ENCODE results near the gene CFD.

Gene CFD

DNA sequence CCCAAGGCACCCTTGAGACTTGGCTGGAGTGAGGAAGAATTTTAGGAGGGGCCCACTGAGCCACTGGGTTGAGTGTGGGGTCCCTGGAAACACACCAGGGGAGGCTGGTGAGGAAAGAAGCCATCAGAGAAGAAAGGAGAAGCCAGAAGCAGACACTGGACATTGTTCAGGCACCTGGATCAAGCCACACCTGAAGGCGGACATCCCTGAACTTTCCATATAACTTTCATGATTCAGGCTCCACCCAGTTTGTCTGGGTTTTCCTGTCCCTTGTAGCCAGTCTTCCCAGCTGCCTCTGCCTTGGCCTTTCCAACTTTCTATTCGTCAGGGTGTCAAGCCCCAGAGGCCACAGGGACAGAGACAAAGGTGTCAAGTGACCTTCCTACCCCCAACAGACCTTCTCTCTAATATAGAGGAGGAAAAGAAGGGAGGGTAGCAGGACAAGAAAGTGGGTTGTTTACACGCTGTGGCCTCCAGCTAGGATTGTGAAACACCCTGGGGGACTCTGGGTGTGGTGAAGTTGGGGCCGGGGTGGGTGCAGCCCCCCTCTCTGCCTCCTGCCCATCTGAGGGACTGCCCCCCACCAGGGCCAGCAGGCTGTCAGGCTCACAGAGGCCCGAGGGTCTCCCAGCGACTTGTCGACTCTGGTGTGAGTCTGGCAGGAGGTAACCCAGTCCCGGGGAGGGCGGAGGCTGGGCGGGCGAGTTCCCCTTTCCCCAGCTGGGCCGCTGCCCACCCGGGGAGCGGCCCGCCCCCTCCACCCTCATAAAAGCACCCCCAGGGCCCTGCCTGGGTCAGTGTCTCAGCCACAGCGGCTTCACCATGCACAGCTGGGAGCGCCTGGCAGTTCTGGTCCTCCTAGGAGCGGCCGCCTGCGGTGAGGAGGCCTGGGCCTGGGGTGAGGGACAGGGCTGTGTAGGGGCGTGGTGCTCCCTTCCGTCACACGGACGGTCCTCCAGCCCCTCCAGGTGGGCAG lies at the start of gene CFD:
CFD (plus strand) TSS at position 797 of the 976 bp plus-strand sequence; CDS start at position 823, 26 bp downstream.
- Mint-ChIP-seq H3K9me3 (no peaks in the 10 kb centered on the region), H3K27me3 (peaks cover 54% of the 10 kb centered on the region), H3K36me3 (no peaks in the 10 kb centered on the region), H3K27ac (no peak within 1 kb of the TSS), H3K4me1 (peaks cover 30% of the 10 kb centered on the region), H3K4me3 (peak within 1 kb of the TSS; percentile 47)
- CTCF ChIA-PET, result interaction anchor here (0.7 to 1.3 kb wide), 3 partner anchors 86 to 125 kb away, joined by 3 read pairs; partner anchors contain the start of gene WDR18
- no peak for DNase-seq

DNA sequence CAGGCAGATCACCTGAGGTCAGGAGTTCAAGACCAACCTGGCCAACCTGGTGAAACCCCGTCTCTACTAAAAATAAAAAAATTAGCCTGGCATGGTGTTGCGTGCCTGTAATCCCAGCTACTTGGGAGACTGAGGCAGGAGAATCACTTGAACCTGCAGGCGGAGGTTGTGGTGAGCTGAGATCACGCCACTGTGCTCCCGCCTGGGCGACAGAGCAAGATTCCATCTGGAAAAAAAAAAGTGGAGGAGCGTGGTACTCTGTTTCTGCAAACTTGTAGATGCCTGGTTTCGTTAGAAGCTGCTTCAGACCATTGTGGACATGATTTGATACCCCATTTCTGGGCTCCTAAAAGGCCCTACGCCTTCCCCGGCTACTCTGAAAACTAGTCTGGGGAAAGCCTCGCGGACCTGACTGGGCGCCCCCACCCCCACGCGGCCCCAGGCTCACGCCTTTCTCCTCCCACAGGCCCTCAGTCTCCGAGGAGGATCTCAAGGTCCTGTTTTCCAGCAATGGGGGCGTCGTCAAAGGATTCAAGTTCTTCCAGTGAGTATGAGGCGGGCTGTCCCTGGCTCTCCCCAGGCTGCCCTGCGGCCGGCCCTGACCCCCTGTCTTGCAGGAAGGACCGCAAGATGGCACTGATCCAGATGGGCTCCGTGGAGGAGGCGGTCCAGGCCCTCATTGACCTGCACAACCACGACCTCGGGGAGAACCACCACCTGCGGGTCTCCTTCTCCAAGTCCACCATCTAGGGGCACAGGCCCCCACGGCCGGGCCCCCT lies 49.2 kb upstream of the CFD start:
- Mint-ChIP-seq H3K36me3 (peaks cover 48% of the 10 kb centered on the region), H3K27me3 (no peaks in the 10 kb centered on the region), H3K4me3 (no peak overlapping the region), H3K27ac (no peak overlapping the region), H3K4me1 (peaks cover 7% of the 10 kb centered on the region), H3K9me3 (no peaks in the 10 kb centered on the region)
- no peak for DNase-seq
- CTCF ChIA-PET, result no interaction called here

DNA sequence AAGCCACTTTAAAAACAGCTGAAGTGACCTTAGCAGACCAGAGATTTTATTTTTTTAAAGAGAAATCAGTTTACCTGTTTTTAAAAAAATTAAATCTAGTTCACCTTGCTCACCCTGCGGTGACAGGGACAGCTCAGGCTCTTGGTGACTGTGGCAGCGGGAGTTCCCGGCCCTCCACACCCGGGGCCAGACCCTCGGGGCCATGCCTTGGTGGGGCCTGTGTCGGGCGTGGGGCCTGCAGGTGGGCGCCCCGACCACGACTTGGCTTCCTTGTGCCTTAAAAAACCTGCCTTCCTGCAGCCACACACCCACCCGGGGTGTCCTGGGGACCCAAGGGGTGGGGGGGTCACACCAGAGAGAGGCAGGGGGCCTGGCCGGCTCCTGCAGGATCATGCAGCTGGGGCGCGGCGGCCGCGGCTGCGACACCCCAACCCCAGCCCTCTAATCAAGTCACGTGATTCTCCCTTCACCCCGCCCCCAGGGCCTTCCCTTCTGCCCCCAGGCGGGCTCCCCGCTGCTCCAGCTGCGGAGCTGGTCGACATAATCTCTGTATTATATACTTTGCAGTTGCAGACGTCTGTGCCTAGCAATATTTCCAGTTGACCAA lies 48.5 kb upstream of the CFD start:
- Mint-ChIP-seq H3K27me3 (no peaks in the 10 kb centered on the region), H3K4me3 (no peak overlapping the region), H3K27ac (no peak overlapping the region), H3K4me1 (peaks cover 7% of the 10 kb centered on the region), H3K36me3 (peaks cover 48% of the 10 kb centered on the region), H3K9me3 (no peaks in the 10 kb centered on the region)
- DNase-seq, result no peak
- CTCF ChIA-PET, result no interaction called here

DNA sequence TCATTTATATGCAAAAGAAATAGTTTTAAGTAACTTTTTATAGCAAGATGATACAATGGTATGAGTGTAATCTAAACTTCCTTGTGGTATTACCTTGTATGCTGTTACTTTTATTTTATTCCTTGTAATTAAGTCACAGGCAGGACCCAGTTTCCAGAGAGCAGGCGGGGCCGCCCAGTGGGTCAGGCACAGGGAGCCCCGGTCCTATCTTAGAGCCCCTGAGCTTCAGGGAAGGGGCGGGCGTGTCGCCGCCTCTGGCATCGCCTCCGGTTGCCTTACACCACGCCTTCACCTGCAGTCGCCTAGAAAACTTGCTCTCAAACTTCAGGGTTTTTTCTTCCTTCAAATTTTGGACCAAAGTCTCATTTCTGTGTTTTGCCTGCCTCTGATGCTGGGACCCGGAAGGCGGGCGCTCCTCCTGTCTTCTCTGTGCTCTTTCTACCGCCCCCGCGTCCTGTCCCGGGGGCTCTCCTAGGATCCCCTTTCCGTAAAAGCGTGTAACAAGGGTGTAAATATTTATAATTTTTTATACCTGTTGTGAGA lies 47.9 kb upstream of the CFD start:
- CTCF ChIA-PET, result no interaction called here

DNA sequence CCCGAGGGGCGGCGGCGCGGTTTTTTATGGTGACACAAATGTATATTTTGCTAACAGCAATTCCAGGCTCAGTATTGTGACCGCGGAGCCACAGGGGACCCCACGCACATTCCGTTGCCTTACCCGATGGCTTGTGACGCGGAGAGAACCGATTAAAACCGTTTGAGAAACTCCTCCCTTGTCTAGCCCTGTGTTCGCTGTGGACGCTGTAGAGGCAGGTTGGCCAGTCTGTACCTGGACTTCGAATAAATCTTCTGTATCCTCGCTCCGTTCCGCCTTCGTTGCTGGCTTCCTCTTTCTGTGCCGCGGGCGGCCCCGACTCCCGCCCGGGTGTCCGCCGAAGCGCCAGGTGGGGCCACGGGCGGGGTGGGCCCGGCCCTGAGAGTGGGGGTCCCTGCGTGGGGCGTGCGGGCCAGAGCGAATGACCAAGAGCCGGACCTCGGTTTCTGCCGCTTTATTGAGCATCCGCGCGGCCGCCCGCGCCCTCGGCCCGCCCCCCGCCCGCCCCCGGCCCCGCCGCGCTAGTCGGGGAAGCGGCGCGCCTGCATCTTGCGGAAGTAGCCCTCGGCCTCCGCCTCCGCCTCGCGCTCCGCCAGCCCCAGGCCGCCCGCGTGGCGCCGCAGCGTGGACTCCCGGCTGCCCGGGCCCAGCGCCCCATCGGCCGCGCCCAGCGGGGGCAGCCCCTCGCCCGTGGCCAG lies 47.3 kb upstream of the CFD start:
- peaks cover 5% of the 10 kb centered on the region for H3K4me1 Mint-ChIP-seq
- no peak overlapping the region for H3K4me3 Mint-ChIP-seq
- no peaks in the 10 kb centered on the region for H3K27me3 Mint-ChIP-seq
- no peak for DNase-seq
- peaks cover 48% of the 10 kb centered on the region for H3K36me3 Mint-ChIP-seq
- no peak overlapping the region for H3K27ac Mint-ChIP-seq
- CTCF ChIA-PET, result no interaction called here
- no peaks in the 10 kb centered on the region for H3K9me3 Mint-ChIP-seq

More for the DNA sequence above, 47.9 kb upstream of the CFD start:
- H3K9me3 Mint-ChIP-seq, result no peaks in the 10 kb centered on the region
- DNase-seq, result no peak
- peaks cover 51% of the 10 kb centered on the region for H3K36me3 Mint-ChIP-seq
- H3K4me3 Mint-ChIP-seq, result no peak overlapping the region
- H3K27me3 Mint-ChIP-seq, result no peaks in the 10 kb centered on the region
- H3K27ac Mint-ChIP-seq, result no peak overlapping the region
- H3K4me1 Mint-ChIP-seq, result peaks cover 7% of the 10 kb centered on the region

DNA sequence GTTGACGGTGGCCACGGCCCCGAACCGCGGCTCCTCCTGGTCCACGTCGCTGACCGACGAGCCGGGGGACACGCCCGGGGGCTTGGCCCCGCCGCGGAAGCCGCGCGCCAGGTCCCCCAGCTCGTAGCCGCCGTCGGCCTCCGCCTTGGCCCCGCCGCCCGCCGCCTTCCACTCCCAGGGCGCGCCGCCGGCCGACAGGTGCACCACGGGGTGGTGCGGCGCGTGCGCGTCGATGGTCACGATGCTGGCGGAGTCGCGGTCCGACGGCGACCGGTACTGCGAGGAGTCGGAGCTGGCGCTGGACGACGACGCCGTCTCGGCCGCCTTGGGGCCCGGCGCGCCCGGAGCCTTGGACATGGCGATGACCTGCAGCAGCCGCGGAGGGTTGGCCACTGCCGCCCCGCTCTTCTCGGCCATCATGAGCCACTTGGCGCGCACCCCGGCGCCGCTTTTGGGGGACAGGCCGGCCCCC lies 46.7 kb upstream of the CFD start:
- CTCF ChIA-PET, result no interaction called here
- H3K27me3 Mint-ChIP-seq, result no peaks in the 10 kb centered on the region
- no peak for DNase-seq

DNA sequence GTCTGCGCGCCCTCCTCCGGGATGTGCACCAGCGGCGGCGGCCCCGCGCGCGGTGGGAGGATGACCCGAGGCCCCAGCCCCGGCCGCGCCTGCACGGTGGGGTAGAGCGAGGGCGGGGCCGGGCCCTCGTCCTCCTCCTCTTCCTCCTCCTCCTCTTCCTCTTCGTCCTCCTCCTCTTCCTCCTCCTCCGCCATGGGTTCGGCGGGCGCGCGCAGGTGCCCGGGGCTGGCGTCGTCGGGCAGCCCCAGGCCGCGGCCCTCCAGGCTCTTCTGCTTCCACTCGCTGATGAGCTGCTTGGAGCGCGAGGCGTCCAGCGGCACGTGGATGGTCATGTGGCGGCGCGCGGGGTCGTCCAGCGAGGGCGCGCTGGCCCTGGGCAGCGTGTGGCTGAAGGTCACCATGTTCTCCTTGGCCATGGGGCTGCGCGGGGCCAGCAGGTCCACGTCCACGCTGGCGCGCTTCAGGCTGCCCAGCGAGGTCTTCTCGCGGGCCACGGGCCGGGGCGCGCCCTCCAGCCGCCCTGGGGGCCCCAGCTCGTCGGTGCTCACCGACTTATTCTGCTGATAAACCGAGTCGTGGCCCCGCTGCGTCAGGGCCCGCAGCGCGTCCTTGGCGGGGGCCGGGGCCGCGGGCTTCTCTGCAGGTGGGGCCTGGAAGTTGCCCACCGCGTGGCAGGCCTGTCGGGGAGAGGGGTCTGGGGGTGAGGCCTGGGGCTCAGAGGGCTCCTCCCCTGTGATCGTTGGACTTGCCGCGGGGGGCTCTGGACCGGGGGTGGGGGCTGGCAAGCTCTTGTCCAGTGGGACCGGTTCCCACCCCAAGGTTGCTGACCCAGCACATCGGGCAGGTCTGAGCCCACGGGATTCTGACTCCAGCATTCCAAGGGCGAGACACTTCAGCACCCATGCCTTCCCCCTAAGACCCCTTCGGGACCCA lies 46.0 kb upstream of the CFD start:
- CTCF ChIA-PET, result no interaction called here
- no peak overlapping the region for H3K4me3 Mint-ChIP-seq
- no peak for DNase-seq
- peaks cover 38% of the 10 kb centered on the region for H3K36me3 Mint-ChIP-seq
- no peak overlapping the region for H3K27ac Mint-ChIP-seq
- no peaks in the 10 kb centered on the region for H3K27me3 Mint-ChIP-seq
- no peaks in the 10 kb centered on the region for H3K4me1 Mint-ChIP-seq
- no peaks in the 10 kb centered on the region for H3K9me3 Mint-ChIP-seq

More for the DNA sequence above, 46.7 kb upstream of the CFD start:
- H3K36me3 Mint-ChIP-seq, result peaks cover 42% of the 10 kb centered on the region
- H3K27ac Mint-ChIP-seq, result no peak overlapping the region
- H3K4me3 Mint-ChIP-seq, result no peak overlapping the region
- no peaks in the 10 kb centered on the region for H3K4me1 Mint-ChIP-seq
- H3K9me3 Mint-ChIP-seq, result no peaks in the 10 kb centered on the region

DNA sequence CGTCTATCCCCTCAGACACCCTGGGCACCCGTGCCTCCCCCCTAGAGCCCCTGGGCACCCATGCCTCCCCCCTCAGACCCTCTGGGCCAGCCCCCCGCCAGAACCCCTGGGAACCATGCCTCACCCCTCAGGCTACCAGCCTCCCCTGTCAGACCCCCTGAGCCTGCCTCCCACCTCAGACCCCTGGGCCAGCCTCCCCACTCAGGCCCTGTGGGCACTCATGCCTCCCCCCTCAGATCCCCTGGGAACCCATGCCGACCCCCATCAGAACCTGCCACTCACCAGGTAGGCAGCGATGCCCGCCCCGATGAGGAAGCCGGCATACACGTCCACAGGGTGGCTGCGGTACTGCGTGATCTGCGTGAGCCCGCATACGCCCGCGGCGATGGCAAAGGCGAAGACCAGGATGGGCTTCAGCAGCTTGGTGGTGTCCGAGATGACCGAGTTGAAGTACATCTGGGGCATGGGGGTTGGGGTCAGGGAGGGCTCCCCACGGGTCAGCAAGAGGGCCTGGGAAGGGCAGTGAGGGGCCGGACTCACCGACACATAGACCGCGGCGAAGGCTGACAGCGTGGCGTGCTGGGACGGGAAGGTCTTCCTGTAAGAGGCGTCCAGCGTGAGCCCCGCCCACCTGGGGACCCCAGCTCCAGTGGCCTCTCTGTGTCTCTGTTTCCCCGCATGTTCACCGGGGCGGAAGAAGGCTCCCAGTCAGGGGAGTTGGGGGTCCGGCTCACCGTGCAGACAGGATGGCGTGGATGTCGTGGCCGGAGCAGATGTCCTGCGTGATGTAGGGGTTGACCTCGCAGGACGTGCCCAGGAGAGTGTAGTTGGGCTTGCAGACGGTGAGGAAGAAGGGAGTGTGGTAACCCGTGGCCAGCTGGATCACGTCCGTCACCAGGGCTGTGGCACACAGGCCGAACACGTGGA lies 45.0 kb upstream of the CFD start:
- H3K9me3 Mint-ChIP-seq, result no peaks in the 10 kb centered on the region
- H3K27ac Mint-ChIP-seq, result peak overlapping the region; percentile 45
- H3K4me3 Mint-ChIP-seq, result no peak overlapping the region
- H3K27me3 Mint-ChIP-seq, result peaks cover under 1% of the 10 kb centered on the region
- DNase-seq, result no peak
- peaks cover 36% of the 10 kb centered on the region for H3K36me3 Mint-ChIP-seq
- H3K4me1 Mint-ChIP-seq, result no peaks in the 10 kb centered on the region
- CTCF ChIA-PET, result no interaction called here

DNA sequence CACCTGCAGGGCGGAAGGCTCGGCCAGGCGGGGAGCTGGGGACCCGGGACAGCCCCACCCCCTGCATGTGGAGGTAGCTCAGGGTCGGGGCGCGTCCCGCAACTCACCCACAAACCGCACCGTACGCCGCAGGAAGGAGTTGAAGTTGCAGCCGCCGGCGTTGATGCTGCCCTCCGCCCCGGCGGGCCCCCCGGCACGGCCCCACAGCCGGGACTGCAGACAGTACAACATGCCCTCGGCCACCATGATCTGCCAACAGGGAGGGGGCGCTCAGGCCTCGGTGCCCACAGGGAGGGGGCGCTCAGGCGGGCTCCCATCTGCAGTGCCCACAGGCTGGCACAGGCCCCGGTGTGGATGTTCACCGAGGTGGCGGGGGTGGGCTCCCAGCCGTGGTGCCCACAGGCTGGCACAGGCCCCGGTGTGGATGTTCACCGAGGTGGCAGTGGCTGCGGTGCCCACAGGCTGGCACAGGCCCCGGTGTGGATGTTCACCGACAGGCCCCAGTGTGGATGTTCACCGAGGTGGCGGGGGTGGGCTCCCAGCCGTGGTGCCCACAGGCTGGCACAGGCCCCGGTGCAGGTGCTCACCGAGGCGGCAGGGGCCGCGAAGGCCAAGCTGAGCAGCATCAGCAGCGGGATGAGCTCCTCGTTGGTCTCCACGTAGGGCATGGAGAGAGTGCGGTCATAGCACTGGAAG lies 44.2 kb upstream of the CFD start:
- CTCF ChIA-PET, result no interaction called here

DNA sequence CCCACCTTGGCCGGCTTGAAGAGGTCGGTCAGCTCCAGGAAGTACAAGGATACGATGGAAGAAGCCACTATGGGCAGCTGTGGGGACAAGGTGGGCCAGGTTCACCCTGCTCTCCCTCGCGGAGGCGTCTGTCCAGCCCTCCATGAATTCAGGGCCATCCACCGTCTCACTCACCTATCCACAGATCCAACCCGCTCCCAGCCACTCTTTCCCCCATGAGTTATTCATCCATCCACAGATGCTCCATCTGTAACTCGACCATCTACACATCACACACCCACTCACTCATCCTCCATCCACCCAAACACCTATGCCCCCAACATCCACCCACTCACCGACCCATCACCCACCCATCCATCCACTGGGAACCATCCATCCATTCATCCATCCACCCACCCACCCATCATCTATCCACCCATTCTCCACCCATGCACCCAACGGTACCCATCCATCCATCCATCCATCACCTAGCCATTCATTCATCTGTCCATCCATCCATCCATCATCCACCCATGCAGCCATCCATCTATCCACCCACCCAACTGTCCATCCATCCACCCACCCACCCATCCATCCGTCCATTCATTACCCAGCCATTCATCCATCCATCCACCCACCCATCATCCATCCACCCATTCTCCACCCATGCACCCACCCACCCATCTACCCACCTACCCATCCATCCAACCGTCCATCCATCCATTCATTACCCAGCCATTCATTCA lies 43.5 kb upstream of the CFD start:
- H3K36me3 Mint-ChIP-seq, result peaks cover 23% of the 10 kb centered on the region

More for the DNA sequence above, 44.2 kb upstream of the CFD start:
- no peaks in the 10 kb centered on the region for H3K4me1 Mint-ChIP-seq
- H3K27ac Mint-ChIP-seq, result no peak overlapping the region
- peaks cover 9% of the 10 kb centered on the region for H3K27me3 Mint-ChIP-seq
- H3K4me3 Mint-ChIP-seq, result no peak overlapping the region
- peaks cover 28% of the 10 kb centered on the region for H3K36me3 Mint-ChIP-seq
- H3K9me3 Mint-ChIP-seq, result no peaks in the 10 kb centered on the region
- DNase-seq, result no peak

DNA sequence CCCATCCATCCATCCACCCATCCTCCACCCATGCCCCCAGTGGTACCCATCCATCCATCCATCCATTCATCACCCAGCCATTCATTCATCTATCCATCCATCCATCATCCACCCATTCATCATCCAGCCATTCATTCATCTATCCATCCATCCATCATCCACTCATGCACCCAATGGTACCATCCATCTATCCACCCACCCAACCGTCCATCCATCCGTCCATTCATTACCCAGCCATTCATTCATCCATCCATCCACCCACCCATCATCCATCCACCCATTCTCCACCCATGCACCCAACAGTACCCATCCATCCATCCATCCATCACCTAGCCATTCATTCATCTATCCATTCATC lies 43.0 kb upstream of the CFD start:
- DNase-seq, result no peak
- Mint-ChIP-seq H3K4me1 (no peaks in the 10 kb centered on the region), H3K4me3 (no peak overlapping the region), H3K9me3 (no peaks in the 10 kb centered on the region), H3K27ac (no peak overlapping the region), H3K27me3 (peaks cover 21% of the 10 kb centered on the region), H3K36me3 (peaks cover 20% of the 10 kb centered on the region)
- CTCF ChIA-PET, result no interaction called here

More for the DNA sequence above, 43.5 kb upstream of the CFD start:
- Mint-ChIP-seq H3K4me3 (no peak overlapping the region), H3K27ac (no peak overlapping the region), H3K9me3 (no peaks in the 10 kb centered on the region), H3K4me1 (no peaks in the 10 kb centered on the region), H3K27me3 (peaks cover 16% of the 10 kb centered on the region)
- DNase-seq, result no peak
- CTCF ChIA-PET, result no interaction called here

Measured in activated naive CD4-positive, alpha-beta T cell treated with anti-CD3 and anti-CD28 coated beads, Interleukin-2, amount 10 ng/mL, durations not matched to agents 7 days and 5 days (primary cell).